ENCODE data around the gene UBE2U.

Gene UBE2U, protein sequence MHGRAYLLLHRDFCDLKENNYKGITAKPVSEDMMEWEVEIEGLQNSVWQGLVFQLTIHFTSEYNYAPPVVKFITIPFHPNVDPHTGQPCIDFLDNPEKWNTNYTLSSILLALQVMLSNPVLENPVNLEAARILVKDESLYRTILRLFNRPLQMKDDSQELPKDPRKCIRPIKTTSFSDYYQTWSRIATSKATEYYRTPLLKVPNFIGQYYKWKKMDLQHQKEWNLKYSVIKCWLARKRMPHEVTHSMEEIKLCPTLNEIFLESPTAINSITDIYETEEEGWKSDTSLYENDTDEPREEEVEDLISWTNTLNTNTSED

DNA sequence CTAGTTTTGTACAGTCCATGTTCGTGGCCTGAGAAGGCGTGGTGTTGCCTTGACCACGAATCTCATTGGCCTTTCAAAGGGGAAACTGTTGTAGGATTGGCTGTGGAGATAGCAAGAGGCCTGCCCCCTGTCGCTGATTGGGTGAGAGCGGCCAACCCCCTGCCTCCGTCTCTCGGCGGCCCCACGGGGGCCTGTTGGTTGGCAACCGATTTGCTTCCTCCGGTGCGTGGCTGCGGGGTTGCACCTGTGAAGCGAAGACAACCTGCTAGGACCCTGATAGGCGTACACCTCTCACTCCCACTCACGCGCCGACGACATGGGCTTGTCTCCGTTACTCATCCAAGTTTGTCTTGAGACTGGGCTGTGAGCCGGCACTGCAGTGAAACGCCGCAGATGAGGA lies at the start of gene UBE2U:
Gene UBE2U (plus strand): TSS at position 204 of the 400 bp plus-strand sequence. CDS start 428 bp downstream, outside the sequence.
- no peak for DNase-seq

- DNase-seq = no peak
Measured at GRCh38 chr1:64155278-64155677, 48.1 kb upstream of the UBE2U start.

DNA sequence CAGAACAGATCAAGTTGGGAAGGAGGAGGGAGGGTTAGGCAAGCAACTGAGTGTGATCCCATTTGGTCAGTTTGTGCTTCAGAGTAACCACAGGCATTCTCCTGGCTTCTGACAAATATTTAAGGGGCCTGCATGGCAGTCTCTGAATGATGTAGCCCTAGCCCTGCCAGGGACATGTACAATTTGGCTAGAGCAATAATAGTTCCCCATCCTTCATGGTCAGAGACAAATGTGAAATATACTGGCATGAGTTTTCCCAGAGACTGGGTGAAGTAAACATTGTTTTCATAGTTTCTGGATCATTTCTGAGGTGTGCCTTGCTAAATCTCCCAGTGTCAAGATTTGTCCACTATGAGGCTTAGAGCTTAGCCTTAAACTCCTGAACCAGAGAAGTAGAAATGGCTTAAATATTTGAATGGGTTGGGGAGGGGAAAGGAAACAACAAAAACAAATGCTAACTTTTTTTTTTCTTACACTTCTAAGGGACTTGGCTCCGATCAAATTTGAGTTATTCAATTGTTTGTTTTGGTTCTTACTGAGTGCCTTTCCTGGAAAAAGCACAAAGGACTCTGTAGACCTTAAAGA lies 42.0 kb upstream of the UBE2U start:
- DNase-seq = no peak

- no peak for DNase-seq
Measured at GRCh38 chr1:64162151-64162550, 41.3 kb upstream of the UBE2U start.

- DNase-seq = no peak
Measured at GRCh38 chr1:64162804-64163203, 40.6 kb upstream of the UBE2U start.

- no peak for DNase-seq
Measured at GRCh38 chr1:64163431-64163830, 40.0 kb upstream of the UBE2U start.

DNA sequence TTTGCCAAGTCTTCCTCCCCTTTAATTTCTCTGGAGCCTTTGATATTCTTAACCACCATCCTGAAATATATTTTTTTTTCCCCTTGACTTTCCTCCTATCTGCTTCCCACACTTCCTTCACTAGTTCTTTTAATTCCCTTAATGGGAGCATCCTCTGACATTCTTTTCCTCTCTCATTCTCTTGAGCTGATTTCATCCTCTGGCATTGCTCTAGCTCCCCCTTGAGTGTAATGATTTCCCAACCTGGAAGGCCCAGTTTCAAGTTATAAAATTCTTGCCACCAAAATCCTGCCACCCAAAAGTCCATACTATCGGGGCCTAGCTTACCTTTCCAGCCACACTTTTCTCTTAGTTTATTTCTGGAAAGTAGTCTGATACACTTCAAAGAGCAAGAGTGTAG lies 39.5 kb upstream of the UBE2U start:
- DNase-seq = no peak

DNA sequence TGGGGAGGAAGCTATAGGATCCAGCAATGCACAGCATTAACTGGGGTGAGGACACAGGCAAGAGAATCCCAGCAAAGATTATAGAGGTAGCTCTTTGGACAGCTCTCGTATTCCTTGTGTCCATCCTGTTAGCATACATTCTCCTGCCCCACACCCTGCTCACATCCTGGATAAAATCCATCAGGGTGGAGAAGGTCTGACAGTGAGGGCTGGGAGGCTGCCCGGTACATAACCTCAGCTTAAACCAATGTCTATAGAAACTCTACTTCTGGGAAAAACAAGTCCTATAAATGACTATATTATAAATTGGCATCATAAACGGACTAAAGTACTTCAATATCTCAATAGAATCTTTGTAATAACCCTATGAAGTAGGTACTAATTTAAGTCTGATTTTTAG lies 36.8 kb upstream of the UBE2U start:
- no peak for DNase-seq

DNA sequence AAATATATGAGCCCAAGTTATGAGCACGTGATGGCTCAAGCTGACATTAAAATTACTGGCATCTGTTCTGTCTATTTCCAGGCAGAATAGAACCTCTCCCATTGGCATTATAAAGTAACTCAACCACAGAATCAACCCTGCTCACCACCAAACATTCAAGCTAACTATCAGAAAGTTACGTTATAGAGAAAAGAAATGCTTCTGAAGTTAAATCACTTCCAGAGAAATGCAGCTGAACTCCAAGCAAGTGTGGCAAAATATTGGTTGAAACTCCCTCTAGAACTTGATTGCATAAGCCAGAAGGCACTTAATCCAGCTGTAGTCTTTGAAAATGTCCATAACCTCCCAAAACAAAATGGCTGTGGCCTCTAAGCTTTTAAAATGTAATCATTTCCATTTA lies 36.2 kb upstream of the UBE2U start:
- DNase-seq = no peak

DNA sequence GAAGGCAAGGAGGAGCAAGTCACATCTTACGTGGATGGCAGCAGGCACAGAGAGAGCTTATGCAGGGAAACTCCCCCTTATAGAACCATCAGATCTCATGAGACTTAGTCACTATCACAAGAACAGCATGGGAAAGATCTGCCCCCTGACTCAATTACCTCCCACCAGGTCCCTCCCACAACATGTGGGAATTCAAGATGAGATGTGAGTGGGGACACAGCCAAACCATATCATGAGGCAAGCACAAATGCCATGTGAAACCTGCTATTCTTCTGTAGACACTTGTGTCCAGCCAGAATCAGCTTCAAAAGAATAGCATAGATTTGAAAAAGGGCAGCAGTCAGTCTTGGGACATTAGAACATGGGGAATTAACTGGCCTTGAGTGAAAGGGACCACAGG lies 32.2 kb upstream of the UBE2U start:
- no peak for DNase-seq

GRCh38 chr1:64171797-64172281 lies 31.6 kb upstream of the UBE2U start:
- peak; percentile 13 for DNase-seq

DNA sequence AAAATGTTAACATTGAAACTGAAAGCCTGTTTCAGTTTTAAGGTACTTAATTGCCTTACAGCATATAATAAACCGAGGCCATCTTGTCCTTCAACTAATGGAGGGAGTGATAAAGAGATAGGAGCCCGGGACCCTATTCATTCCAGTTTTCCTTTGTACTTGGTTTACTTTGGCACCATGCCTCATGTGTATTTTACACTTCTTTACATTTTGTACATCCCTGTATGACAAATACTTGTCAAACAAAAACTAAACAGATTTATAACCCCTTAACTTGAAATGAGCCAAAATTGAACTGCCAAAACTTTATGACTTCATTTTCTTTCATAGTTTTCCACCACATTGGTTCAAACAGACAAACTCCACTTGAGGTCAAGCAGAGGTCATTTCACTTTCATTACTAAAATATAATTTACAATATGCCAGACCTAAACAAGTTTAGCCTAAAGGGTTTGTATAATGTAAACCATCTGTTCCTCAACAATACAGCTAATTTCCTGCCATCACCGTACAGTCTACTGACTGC lies 30.9 kb upstream of the UBE2U start:
- DNase-seq = no peak

DNA sequence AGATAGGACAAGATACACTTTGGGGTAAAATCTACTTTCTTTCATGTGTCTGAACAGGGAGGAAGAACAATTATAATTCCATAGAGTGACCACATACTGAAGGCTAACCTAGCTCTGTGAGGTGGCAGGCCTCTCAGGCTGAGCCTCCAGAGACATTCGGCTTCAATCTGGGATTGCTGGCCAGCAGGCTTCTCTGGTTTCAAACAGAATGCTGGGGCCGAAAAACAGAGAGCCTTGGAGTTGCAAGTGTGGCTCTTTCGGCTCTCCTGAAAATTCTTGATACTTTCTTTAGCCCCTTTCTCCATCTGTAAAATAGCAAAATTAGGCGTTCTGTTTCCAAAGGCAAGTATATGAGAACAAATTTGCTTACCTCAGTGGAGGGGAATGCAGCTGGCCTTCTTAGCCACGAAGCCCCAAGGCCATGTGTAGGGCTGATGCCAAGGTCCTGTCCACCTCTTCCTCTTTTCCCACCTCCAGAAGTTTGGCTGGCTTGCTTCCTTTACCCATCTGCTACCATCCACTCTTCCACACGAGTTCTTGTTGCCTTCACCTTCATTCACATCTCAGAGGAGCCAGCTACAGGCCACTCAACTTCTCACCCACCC lies 30.0 kb upstream of the UBE2U start:
- no peak for DNase-seq

GRCh38 chr1:64175639-64176038 lies 27.8 kb upstream of the UBE2U start:
- DNase-seq = no peak

- peak; percentile 1 for DNase-seq
Measured at GRCh38 chr1:64176659-64177058, 26.8 kb upstream of the UBE2U start.

GRCh38 chr1:64179588-64179987 lies 23.8 kb upstream of the UBE2U start:
- no peak for DNase-seq

GRCh38 chr1:64182207-64182606 lies 21.2 kb upstream of the UBE2U start:
- no peak for DNase-seq

DNA sequence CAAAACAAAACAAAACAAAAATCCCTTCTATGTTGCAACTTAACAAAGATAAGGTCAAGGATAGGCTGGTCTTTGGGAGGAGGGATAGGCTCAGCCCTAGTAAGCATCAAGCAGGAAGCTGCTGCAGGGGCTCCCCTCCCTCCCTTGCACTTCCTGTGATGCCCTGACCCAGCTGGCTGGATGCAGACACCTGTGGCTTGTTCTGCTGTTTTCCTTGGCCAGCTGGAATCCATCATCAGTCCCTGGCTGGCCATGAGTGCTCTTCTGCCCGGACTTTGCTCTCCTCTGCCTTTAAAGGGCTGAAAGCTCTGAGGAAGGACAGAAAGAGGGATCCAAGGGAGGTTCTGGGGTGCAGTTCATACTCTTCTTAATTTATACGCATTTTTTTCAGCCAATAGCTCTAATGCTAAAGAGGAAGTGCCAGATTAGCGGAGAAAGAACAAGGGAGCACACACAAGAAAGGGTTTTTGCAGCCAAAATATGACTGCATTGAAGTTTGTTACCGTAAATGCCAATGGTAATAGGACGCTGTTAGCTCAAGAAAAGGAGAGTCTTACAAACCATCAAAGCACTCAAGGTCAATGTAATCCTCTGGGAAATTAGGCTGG lies 19.9 kb upstream of the UBE2U start:
- no peak for DNase-seq

DNA sequence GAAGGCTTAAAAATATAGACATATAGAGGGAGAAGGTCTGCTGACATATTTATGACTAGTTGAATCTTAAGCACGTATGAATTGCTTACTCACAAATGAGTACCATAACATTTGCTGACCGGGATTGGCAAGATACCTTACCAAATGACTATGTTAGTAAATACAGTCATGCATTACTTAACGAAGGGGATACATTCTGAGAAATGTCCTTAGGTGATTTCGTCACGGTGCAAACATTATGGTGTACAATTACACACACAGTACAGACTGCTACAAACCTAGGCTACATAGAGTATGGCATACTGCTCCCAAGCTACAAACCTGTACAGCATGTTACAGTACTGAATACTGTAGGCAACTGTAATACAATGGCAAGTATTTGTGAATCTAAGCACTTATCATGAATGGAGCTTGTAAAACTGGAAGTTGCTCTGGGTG lies 19.4 kb upstream of the UBE2U start:
- no peak for DNase-seq

DNA sequence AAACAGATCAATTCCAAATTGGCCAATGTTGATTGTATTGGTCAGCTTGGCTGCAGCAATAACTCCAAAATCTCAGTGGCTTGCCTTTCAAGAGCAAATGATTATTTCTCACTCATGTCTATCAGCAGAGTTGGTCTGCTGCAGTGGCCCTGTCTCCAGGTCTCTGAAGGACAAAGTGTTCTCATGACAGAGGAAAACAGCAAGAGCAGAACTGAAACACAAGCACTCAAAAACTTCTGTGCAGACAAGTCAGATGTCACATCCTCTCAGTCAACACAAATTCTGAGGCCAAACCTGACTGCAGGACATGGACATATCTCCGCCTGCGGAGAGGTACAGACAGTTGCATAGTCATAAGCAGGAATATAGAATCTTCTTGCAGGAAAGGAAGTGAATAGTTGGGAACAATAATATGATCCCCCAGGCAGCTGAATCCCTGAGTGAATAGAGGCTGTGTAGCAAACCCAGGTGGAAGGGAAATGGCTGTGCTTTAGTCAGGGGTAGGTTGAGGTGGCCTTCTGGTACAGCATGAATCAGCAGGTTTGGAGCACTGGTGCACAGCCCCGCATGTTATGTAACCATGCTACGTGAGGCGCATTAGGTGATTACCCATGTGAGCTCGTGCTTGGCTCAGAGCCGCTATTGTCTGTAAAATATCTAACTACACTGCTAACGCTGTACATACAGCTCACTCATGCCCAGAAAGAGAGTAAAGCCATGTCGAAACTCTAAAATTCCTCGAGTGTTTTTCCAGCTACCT lies 17.1 kb upstream of the UBE2U start:
- DNase-seq = no peak

DNA sequence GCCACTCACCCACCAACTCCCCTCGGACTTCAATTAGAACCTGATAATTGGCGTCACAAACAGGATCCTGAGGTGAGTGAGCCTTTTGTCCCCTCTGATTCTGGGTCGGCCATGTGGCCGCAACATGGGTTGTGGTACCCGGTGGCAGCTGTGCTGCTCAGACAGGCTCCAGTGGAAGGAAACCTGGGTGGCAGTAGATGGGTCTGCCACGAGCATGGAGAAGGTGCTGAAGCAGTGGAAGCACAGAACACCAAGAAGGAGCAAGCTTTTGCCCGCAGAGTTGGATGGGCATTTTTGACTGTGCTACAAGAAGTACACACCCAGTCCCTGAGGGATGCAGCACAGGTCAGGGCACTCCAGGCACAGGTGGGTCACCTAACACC lies 16.5 kb upstream of the UBE2U start:
- DNase-seq = no peak

GRCh38 chr1:64187646-64188045 lies 15.8 kb upstream of the UBE2U start:
- DNase-seq = no peak

DNA sequence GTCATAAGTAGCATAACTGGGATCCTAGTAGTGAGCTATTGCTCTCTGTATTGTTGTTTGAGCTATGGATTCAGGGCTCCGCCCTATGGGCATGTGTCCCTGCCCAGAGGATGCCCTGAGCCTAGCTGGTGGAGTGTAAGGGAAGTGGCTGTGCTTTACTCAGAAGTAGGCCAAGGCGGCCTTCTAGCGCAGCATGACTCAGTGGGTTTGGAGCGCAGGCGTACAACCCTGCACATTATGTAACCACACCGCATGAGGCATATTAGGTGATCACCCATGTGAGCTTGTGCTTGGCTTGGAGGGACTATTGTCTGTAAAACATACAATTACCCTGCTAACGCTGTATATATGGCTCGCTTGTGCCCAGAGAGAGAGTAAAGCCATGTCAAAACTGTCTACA lies 11.1 kb upstream of the UBE2U start:
- DNase-seq = no peak
